Measurements from ENCODE around the gene ZMYND8.

ZMYND8 gene

DNA sequence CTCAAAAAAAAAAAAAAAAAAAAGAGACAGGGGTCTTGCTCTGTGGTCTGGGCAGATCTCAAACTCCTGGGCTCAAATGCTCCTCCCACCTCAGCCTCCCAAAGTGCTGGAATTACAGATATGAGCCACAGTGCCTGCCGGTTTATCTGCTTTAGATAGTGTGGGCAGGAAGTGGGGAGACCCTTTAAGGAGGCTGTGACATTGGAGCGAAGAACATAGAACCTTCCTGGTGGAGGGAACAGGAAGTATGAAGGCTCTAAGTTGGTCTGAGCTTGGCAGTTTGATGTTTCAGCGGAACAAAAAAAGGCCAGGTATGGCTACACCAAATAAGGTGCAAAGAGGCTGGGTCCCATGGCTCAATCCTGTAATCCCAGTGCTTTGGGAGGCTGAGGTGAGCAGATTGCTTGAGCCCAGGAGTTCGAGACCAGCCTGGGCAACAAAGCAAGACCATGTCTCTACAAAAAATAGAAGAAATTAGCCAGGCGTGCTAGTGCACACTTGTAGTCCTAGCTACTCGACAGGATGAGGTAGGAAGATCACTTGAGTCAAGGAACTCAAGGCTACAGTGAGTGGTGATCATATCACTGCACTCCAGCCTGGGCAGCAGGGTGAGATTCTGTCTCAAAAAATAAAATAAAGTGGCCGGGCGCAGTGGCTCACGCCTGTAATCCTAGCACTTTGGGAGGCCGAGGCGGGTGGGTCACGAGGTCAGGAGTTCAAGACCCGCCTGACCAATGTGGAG lies 8.7 kb upstream of the ZMYND8 start:
- H3K27ac ChIP-seq, result no peak overlapping the region
- TF ChIP-seq, protein P1, sequence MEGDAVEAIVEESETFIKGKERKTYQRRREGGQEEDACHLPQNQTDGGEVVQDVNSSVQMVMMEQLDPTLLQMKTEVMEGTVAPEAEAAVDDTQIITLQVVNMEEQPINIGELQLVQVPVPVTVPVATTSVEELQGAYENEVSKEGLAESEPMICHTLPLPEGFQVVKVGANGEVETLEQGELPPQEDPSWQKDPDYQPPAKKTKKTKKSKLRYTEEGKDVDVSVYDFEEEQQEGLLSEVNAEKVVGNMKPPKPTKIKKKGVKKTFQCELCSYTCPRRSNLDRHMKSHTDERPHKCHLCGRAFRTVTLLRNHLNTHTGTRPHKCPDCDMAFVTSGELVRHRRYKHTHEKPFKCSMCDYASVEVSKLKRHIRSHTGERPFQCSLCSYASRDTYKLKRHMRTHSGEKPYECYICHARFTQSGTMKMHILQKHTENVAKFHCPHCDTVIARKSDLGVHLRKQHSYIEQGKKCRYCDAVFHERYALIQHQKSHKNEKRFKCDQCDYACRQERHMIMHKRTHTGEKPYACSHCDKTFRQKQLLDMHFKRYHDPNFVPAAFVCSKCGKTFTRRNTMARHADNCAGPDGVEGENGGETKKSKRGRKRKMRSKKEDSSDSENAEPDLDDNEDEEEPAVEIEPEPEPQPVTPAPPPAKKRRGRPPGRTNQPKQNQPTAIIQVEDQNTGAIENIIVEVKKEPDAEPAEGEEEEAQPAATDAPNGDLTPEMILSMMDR (conservative IDR thresholded peaks at IDR 0.05), result no peak
- TF ChIP-seq ZFX (IDR thresholded peaks at IDR 0.05), result no peak

DNA sequence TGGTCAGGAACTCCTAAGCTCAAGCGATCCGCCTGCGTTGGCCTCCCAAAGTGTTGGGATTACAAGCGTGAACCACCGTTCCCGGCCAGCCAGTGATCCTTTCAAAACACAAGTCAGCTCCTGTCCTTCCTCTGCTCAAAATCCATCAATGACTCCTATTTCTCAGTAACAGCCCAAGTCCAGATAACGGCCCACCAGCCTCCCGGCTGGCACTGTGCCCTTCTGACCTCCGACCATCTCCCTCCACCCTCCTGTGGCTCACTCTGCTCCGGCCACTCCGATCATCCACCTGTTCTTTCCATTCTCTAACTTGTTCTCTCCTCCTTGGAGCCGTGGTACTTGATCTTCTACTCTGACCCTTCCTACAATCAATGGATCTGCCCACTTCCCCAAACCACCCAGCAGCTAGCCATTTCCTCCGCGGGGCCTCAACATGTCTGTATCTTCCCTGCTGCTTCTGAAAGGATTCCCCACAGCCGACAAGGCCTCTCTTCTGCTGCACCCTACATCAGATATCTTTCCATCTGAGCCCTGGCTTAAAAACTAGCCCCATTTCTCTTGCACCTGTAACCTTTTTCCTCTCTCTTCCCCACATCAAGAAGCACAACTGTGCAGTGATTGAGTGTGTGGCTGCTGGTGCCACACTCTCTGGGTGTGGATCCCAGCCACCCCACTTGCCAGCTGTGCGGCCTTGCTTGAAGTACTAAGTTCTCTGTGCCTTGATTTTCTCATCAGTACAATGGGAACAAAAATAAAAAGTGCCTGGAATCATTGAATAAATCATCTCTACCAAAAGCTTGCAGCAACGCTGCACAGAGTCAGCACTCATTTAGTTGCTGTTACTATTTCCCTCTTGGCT lies 6.1 kb upstream of the ZMYND8 start:
- no peak overlapping the region for H3K27ac ChIP-seq
- TF ChIP-seq, protein P1 (conservative IDR thresholded peaks at IDR 0.05), result no peak
- TF ChIP-seq ZFX (IDR thresholded peaks at IDR 0.05), result no peak

DNA sequence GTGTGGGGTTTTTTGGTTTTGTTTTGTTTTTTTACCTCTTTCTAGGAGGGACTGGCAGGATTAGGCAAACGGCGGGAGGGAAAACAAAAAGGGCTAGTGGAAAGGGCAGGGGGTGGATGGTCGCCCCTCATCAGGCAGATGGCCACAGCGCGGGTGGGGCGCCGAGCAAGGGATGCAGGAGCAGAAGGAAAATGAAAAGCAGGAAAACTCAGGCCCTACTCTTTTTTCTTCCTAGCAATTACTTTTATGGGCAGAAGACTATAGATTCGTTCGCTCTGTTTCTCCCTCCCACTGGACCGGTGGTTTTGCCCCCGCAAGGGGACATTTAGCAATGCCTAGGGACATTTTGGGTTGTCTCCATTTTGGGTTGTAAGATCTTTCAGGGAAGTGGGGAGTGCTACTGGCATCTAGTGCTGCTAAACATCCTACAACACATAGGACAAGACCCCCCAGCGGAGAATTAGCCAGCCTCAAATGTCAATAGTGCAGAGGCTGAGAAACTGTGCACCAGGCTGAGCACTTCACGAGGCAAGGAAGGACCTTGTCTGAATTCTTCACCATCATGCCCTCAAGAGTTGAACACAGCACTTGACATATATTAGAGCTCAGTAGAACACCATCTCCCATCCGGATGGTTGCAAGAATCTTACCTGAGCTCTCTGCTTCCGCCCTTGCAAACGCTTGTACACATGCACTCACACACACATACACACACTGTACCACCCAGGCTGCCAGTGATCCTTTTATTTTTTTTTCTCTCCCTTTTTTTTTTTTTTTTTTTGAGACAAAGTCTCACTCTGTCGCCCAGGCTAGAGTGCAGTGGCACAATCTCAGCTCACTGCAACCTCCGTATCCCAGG lies 4.8 kb upstream of the ZMYND8 start:
- peak overlapping the region; percentile 98 for H3K27ac ChIP-seq
- TF ChIP-seq ZFX (IDR thresholded peaks at IDR 0.05), result no peak
- TF ChIP-seq, protein P1 (conservative IDR thresholded peaks at IDR 0.05), result no peak

DNA sequence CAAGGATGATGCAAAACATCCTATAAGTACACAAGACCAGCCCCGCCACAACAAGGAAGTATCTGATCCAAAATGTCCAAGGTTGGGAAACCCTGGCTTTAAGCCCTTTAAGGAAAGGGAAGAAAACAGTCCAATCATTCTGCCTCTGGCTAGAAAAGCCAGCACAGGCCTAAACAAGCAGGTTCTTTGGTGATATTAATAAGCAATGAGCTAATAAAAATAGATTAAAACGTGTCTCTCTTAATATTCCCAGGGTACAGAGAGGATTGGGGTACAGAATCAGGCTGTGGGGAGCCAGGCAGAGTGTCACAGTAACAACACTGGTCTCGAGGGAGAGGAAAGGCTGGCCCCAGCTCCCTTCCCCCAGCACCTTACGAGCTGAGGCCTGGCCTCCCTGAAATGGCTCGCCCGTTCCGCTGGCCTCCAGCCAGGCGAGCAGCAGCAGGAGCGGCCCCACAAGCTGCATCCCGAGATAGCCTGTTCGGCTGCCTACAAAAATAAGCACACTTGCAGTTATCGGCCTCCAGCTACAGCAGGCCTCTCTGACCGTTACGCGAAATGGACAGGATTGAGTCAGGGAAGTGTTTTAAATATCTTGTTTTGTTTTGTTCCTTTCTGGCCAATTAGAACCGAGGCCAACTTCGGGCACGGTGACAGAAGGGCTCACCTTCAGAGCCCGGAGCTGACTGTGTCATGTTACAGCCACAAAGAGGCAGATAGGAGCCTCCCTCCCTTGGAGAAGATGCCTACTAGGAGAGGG lies 4.0 kb upstream of the ZMYND8 start:
- TF ChIP-seq, protein P1 (conservative IDR thresholded peaks at IDR 0.05), result no peak
- TF ChIP-seq ZFX (IDR thresholded peaks at IDR 0.05), result peak; percentile 30; the same call in 1 of the 2 replicates
- peak overlapping the region; percentile 98 for H3K27ac ChIP-seq

DNA sequence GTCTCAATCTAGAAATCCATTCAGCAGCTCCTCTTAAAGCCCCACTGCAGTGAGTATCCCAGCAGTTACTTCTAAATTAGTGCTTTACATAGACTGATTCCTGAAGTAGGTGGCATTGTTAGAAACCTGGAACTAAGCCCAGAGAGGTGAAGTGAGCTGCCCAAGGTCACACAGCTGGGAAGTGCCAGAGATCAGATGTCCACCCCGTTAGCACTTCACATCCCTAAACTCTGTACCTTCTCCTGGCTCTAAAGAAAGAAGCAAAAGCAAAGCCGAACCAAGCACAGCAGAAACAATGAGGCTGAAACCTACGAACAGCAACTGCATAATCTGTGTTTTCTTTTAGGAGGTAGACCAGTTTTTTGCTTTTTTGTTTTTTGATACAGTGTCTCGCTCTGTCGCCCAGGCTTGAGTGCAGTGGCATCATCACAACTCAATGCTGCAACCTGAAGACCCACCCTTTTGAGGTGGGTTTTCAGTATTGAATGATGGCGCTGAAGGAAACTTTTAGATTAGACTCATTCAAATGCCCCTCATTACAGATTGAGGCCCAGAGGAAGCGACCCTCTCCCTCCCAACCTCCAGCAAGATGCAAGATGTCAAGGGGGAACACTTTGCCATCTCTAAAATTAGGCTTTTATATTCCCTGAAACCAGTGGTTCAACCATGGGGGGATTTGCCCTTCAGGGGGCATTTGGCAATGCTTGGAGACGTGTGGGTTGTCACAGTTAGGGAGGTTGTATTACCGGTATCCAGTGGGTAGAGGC lies 3.2 kb upstream of the ZMYND8 start:
- no peak for TF ChIP-seq ZFX (IDR thresholded peaks at IDR 0.05)
- TF ChIP-seq, protein P1 (conservative IDR thresholded peaks at IDR 0.05), result no peak
- peak overlapping the region; percentile 98 for H3K27ac ChIP-seq
